Measurements from ENCODE around the gene ZMAT3. TPM values are rescaled to one million over a fixed set of nuclear protein-coding genes. Genes with fewer than 3 reads are reported as not detected.

The ZMAT3 gene
- total and polyA plus RNA-seq, 3 donors from 2014 or later, result 6.4 to 13.3 (median 12.3) TPM

DNA sequence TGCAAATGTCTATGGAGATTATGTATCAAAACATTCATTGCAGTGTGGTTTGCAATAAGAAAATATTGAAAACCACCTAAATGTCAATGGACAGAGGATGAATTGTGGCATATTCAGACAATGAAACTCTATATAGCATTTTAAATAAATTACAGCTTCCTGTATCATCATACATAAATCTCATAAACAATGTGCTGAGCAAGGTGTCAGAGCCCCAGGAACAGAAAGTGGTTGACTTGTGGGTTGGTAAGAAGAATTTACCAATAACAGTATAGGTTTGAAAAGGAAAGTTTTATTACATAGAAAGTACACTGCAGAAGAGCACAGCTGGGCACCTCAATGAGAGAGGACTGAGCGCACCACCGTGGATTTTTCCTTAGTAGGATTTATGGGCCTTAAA is 75.2 kb downstream of the ZMAT3 start:
- Histone ChIP-seq H3K4me1 (no peaks in the 10 kb centered on the region), H3K4me3 (no peak overlapping the region), H3K9me3 (no peaks in the 10 kb centered on the region), H3K27ac (no peak overlapping the region), H3K27me3 (no peaks in the 10 kb centered on the region), H3K36me3 (ENCODE audit: low read depth, missing control alignments) (no peaks in the 10 kb centered on the region)
- DNase-seq, result no peak
- WGBS, 2 donors, result 77 to 87% methylated on average over 2 of the region's 2 CpGs
- intact Hi-C loops (cut with DNase I; ENCODE audit: low total_unique reads), result no loop called here
- TF ChIP-seq, protein P1, sequence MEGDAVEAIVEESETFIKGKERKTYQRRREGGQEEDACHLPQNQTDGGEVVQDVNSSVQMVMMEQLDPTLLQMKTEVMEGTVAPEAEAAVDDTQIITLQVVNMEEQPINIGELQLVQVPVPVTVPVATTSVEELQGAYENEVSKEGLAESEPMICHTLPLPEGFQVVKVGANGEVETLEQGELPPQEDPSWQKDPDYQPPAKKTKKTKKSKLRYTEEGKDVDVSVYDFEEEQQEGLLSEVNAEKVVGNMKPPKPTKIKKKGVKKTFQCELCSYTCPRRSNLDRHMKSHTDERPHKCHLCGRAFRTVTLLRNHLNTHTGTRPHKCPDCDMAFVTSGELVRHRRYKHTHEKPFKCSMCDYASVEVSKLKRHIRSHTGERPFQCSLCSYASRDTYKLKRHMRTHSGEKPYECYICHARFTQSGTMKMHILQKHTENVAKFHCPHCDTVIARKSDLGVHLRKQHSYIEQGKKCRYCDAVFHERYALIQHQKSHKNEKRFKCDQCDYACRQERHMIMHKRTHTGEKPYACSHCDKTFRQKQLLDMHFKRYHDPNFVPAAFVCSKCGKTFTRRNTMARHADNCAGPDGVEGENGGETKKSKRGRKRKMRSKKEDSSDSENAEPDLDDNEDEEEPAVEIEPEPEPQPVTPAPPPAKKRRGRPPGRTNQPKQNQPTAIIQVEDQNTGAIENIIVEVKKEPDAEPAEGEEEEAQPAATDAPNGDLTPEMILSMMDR (IDR thresholded peaks at IDR 0.05), result no peak
- TF ChIP-seq POLR2A (IDR thresholded peaks at IDR 0.05), result no peak

DNA sequence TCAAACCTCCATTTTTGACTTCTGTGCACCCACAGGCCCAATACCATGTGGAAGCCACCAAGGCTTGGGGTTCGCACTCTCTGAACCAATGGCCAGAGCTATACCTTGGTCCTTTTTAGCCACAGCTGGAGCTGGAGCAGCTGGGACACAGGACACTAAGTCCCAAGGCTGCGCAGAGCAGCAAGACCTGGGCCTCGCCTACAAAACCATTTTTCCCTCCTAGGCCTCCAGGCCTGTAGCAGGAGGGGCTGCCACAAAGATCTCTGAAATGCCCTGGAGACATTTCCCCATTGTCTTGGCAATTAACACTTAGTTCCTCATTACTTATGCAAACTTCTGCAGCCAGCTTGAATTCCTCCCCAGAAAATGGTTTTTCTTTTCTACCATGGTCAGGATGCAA is 81.3 kb downstream of the ZMAT3 start:
- H3K4me3 ChIP-seq, result no peak overlapping the region
- intact Hi-C loops (cut with DNase I; ENCODE audit: low total_unique reads), result no loop called here
- no peaks in the 10 kb centered on the region for H3K36me3 ChIP-seq (ENCODE audit: low read depth, missing control alignments)
- H3K27ac ChIP-seq, result no peak overlapping the region
- DNase-seq, result no peak
- H3K4me1 ChIP-seq, result no peaks in the 10 kb centered on the region
- H3K9me3 ChIP-seq, result no peaks in the 10 kb centered on the region
- H3K27me3 ChIP-seq, result no peaks in the 10 kb centered on the region
- TF ChIP-seq, protein P1 (IDR thresholded peaks at IDR 0.05), result no peak
- TF ChIP-seq POLR2A (IDR thresholded peaks at IDR 0.05), result no peak
- 84 to 97% methylated on average over 3 of the region's 3 CpGs for WGBS, 2 donors

DNA sequence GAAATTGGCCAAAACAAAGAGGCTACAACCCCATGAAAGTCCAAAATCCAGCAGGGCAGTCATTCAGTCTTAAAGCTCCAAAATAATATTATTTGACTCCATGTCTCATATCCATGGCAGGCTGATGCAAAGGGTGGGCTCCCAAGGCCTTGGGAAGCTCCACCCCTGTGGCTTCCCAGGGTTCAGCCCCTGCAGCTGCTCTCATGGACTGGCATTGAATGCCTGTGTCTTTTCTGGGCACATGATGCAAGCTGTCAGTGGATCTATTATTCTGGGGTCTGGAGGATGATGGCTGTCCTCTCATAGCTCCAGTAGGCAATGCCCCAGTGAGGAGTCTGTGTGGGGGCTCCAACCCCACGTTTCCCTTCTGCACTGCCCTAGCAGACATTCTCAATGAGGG is 81.8 kb downstream of the ZMAT3 start:
- H3K4me3 ChIP-seq, result no peak overlapping the region
- no peaks in the 10 kb centered on the region for H3K36me3 ChIP-seq (ENCODE audit: low read depth, missing control alignments)
- H3K27me3 ChIP-seq, result no peaks in the 10 kb centered on the region
- intact Hi-C loops (cut with DNase I; ENCODE audit: low total_unique reads), result no loop called here
- WGBS, 2 donors, result 33 to 53% methylated on average over 1 of the region's 1 CpG
- no peak for TF ChIP-seq POLR2A (IDR thresholded peaks at IDR 0.05)
- TF ChIP-seq, protein P1 (IDR thresholded peaks at IDR 0.05), result no peak
- H3K4me1 ChIP-seq, result no peaks in the 10 kb centered on the region
- no peak for DNase-seq
- H3K9me3 ChIP-seq, result no peaks in the 10 kb centered on the region
- no peak overlapping the region for H3K27ac ChIP-seq

DNA sequence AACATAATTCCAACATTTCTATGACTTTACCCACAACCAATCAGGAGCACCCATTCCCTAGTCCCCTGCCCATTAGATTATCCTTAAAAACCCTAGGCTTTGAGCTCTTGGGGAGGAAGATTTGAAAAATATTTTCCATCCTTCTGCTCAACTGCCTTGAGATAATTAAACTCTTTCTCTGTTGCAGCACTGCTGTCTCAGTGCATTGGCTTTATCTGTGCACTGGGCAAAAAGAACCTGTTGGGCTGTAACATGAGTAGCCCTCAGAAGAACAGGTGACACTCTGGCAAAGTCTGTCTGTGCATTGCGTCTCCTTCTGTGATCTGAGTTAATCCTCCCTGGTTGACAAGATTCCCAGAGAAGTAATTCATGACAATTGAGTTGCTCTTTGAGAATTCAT is 83.9 kb downstream of the ZMAT3 start:
- DNase-seq, result no peak
- Histone ChIP-seq H3K27ac (no peak overlapping the region), H3K4me1 (no peaks in the 10 kb centered on the region), H3K27me3 (no peaks in the 10 kb centered on the region), H3K9me3 (no peaks in the 10 kb centered on the region), H3K4me3 (no peak overlapping the region), H3K36me3 (ENCODE audit: low read depth, missing control alignments) (no peaks in the 10 kb centered on the region)
- WGBS, 2 donors, result 93 to 100% methylated on average over 1 of the region's 1 CpG
- TF ChIP-seq, protein P1 (IDR thresholded peaks at IDR 0.05), result no peak
- no peak for TF ChIP-seq POLR2A (IDR thresholded peaks at IDR 0.05)
- intact Hi-C loops (cut with DNase I; ENCODE audit: low total_unique reads), result no loop called here

DNA sequence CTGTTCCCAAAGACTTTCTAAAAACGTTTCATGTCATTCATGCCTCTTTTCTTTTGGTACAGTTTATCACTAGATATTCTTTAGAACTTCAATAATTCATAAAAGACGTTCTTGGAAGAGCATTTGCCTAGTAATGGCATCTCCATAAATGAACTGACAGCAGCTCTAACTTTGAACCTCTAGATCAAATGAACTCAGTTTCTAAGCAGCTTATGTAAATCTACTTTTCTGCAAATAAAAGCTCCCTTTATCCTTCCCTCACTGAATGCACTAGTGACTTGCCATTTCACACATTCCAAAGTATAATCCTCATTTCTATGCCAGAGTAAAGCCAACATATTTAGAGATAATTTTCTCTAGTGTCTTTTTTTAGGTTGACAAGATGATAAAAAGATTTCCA is 85.2 kb downstream of the ZMAT3 start:
- Histone ChIP-seq H3K9me3 (no peaks in the 10 kb centered on the region), H3K4me1 (no peaks in the 10 kb centered on the region), H3K27ac (no peak overlapping the region), H3K4me3 (no peak overlapping the region), H3K27me3 (no peaks in the 10 kb centered on the region), H3K36me3 (ENCODE audit: low read depth, missing control alignments) (no peaks in the 10 kb centered on the region)
- intact Hi-C loops (cut with DNase I; ENCODE audit: low total_unique reads), result no loop called here
- 41 to 46% methylated on average over 2 of the region's 2 CpGs for WGBS, 2 donors
- DNase-seq, result no peak
- TF ChIP-seq POLR2A (IDR thresholded peaks at IDR 0.05), result no peak
- TF ChIP-seq, protein P1 (IDR thresholded peaks at IDR 0.05), result no peak
